Lower lobe of right lung (tissue), 2 donors: ENCODE data around the gene C13orf46. TPM values are rescaled to one million over a fixed set of nuclear protein-coding genes. Genes with fewer than 3 reads are reported as not detected.

ENCODE experiments used
- ATAC-seq, 2 donors: fragments of 200-7000 bp; cut with Tn5 transposase; one replicate each; pipeline ENCODE4 v1.9.1; 2020 to 2022; ENCODE audit warnings: mild to moderate bottlenecking in 2 of 2, moderate library complexity in 2 of 2
- DNase-seq: peaks from one replicate; pipeline ENCODE4 v3.0.0-alpha.2; 2020
- H3K27ac ChIP-seq: fragments of 200-600 bp; one replicate; pipeline ENCODE4 v1.8.0; 2022
- H3K27me3 ChIP-seq: fragments of 200-600 bp; one replicate; pipeline ENCODE4 v1.8.0; 2022; ENCODE audit warnings: low read depth
- H3K36me3 ChIP-seq: fragments of 200-600 bp; one replicate; pipeline ENCODE4 v1.8.0; 2022; ENCODE audit warnings: mild to moderate bottlenecking
- H3K4me1 ChIP-seq: fragments of 200-600 bp; one replicate; pipeline ENCODE4 v1.8.0; 2022
- H3K4me3 ChIP-seq: fragments of 200-600 bp; one replicate; pipeline ENCODE4 v1.8.0; 2022; ENCODE audit warnings: mild to moderate bottlenecking
- H3K9me3 ChIP-seq: fragments of 200-600 bp; one replicate; pipeline ENCODE4 v1.8.0; 2022
- CTCF ChIP-seq: fragments of 200-600 bp; IDR thresholded peaks from one replicate; pipeline ENCODE4 v1.8.0; 2022; ENCODE audit warnings: antibody characterized with exemption, mild to moderate bottlenecking
- intact Hi-C: fragments of 100-400 bp; cut with DNase I; formaldehyde crosslinking; loops from one replicate; pipeline ENCODE4 v1.11.0; 2022
- total RNA-seq: library from RNA; stranded (reverse); fragmentation: NEBNext Ultra II Directional; extraction: Animal tissue kit (Norgen Biotek cat#: 25700); gene quantifications from one replicate; pipeline ENCODE4 v1.2.1, GENCODE V29; 2021
- donor health status: DM: no; HTN: yes; CAD: no; lungs with severe emphysema.

C13orf46 gene
- total RNA-seq, 1 donor from 2014 or later = 14.0 TPM

- DNase-seq = no peak
- peak in 1 of 2 donors; percentile 42 for ATAC-seq
- H3K27ac ChIP-seq = no peak overlapping the region
- no peak overlapping the region for H3K4me3 ChIP-seq
- no peaks in the 10 kb centered on the region for H3K9me3 ChIP-seq
- H3K27me3 ChIP-seq = no peaks in the 10 kb centered on the region
- no peak for TF ChIP-seq CTCF
- H3K4me1 ChIP-seq = no peaks in the 10 kb centered on the region
- intact Hi-C loops = no loop called here
- H3K36me3 ChIP-seq = no peaks in the 10 kb centered on the region
These were observed 14.7 kb downstream of the C13orf46 start for GRCh38 chr13:113959198-113959597.

- no peak for TF ChIP-seq CTCF
- Histone ChIP-seq H3K27ac (no peak overlapping the region), H3K9me3 (no peaks in the 10 kb centered on the region), H3K4me3 (no peak overlapping the region), H3K36me3 (no peaks in the 10 kb centered on the region), H3K27me3 (no peaks in the 10 kb centered on the region), H3K4me1 (no peaks in the 10 kb centered on the region)
- peak; percentile 40 for DNase-seq
- ATAC-seq = no peak
- intact Hi-C loops = no loop called here
These were observed 15.5 kb downstream of the C13orf46 start for GRCh38 chr13:113958373-113958772.

- H3K4me3 ChIP-seq = no peak overlapping the region
- no peaks in the 10 kb centered on the region for H3K27me3 ChIP-seq
- H3K9me3 ChIP-seq = no peaks in the 10 kb centered on the region
- peaks cover 1% of the 10 kb centered on the region for H3K4me1 ChIP-seq
- intact Hi-C loops = no loop called here
- ATAC-seq (no peak), DNase-seq (peak; percentile 37)
- TF ChIP-seq CTCF = no peak
- H3K36me3 ChIP-seq = no peaks in the 10 kb centered on the region
- no peak overlapping the region for H3K27ac ChIP-seq
These were observed 17.3 kb downstream of the C13orf46 start for GRCh38 chr13:113956571-113956970.

GRCh38 chr13:113955691-113956090 lies 18.2 kb downstream of the C13orf46 start:
- ATAC-seq (no peak), DNase-seq (no peak)
- intact Hi-C loops = no loop called here
- Histone ChIP-seq H3K4me1 (peaks cover 10% of the 10 kb centered on the region), H3K4me3 (no peak overlapping the region), H3K9me3 (no peaks in the 10 kb centered on the region), H3K27ac (no peak overlapping the region), H3K36me3 (no peaks in the 10 kb centered on the region), H3K27me3 (no peaks in the 10 kb centered on the region)
- no peak for TF ChIP-seq CTCF

GRCh38 chr13:113955235-113955634 lies 18.6 kb downstream of the C13orf46 start:
- TF ChIP-seq CTCF = no peak
- intact Hi-C loops = no loop called here
- Histone ChIP-seq H3K27ac (no peak overlapping the region), H3K4me3 (no peak overlapping the region), H3K9me3 (no peaks in the 10 kb centered on the region), H3K36me3 (no peaks in the 10 kb centered on the region), H3K27me3 (no peaks in the 10 kb centered on the region), H3K4me1 (peaks cover 12% of the 10 kb centered on the region)
- no peak for ATAC-seq
- peak; percentile 30 for DNase-seq
